ENCODE measurements around the gene CNRIP1. TPM values are rescaled to one million over a fixed set of nuclear protein-coding genes. Genes with fewer than 3 reads are reported as not detected.

CNRIP1 gene
- total RNA-seq, 1 experiment from 2014 or later: 69.7 TPM

DNA sequence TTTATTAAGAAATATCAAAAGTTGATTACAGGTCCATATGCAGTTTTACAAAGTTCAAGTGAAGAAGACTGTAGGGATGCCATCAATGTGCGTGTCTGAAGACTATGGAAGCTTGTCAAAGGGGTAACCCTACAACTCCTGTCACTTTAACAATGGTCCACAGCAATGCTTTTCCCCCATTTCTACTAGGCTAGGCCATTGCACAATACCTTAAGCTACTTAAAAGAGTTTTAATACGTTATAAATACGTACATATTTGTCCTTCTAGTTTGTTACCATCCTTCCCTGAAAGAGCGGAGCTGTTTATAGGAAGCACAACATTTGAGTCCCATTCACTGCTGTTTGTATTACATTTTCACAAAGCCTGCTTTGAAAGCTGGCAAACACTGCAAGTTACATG is 26.7 kb downstream of the CNRIP1 start:
- no peak for DNase-seq (ENCODE audit: low read depth)

DNA sequence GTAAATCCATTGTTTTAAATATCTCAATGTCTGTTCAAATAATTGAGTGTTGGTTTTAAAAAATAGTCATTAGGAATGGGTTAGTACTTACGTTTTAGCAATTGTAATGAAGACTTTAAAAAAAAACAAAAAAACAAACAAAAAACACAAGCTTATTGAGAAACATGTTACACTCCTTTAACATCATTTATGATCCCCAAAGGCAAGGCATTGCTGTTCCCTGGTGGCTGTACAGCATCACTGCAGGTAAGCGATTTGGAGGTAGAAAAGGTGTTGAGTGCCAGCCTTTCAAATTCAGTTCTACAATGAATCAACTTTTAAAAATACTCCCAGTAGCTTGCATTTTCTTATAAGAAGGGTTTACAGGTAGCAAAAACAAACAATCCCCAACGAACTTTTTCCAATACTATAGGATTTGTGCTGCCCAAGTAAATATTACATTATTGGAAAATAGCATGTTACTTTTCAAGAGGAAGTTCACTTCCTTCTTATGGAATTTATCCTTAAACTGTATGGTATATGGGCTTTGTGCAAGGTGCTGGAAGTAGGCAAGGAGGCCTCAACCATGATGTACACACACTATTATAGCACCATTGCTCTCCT is 27.5 kb downstream of the CNRIP1 start:
- DNase-seq (ENCODE audit: low read depth): no peak

DNA sequence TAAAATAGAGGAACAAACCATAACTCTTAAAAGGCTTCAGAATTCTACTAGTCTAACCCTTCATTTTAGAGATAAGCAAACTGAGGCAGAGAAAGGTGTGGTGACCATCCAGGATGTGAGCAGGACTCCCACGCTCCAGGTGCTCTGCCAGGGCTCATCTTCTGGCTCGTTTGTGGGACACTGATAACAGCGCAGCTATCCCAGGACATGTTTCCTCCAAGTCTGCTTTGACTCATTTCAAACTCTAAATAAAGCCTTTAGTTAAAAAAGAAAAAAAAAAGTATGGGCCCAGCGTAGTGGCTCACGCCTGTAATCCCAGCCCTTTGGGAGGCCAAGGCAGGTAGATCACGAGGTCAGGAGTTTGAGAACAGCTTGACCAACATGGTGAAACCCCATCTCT is 28.4 kb downstream of the CNRIP1 start:
- DNase-seq (ENCODE audit: low read depth): no peak

DNA sequence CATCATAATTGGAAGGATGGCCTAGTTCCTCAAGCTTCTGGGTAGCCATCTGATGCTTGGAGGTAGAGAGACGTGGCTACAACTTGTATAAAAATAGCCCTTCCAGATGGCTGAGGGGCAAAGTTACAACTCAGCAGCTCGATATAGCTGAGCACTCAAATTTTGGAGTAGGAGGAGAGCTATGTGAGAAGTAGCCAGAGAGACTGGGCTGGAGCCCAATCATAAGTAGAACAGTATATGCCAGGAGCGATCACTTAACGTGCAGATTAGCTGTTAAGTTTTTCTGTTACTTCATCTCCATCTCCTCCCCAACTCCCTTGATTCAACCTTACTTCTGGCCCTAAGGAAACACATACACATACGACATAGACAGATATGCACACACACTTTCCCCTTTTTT is 28.8 kb downstream of the CNRIP1 start:
- no peak for DNase-seq (ENCODE audit: low read depth)

DNA sequence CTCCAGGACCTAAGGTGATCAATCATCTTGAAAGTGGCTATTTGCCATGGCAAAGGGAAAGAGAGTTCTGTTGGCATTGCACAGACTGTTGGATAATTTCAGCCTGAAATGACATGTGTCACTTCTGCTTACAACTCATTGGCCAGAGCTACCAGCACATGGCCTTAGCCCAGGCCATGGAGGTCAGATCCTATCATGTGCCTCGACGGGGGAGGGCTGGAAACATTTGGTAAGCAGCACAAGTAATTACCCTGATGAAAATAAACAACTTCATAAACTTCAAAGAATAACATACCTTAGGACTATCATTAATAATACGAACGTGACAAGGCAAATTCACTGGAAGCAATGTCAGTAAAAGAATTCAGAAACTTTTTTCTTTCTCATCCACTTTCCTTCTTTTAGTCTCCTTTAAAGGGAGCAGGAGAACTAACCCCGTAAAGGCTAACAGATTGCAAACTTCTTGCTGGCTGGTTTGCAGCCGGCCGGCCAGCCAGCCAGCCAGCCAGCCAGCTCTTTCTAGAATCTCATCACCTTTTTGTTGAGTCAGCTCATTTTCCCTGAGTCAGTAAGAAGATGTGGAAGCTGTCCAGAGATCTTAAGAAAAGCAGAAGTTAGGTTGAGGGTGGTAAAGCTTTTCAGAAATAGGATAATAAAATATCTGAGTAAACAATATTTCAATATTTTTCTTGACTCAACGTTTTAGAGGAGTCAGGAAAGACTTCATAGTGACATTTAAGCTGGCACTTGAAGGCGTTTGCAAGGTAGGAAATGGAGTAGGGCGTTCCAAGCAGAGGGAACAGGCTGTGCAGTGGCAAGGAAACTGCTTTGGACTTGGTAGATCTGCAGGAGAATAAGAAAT is 31.9 kb downstream of the CNRIP1 start:
- no peak for DNase-seq (ENCODE audit: low read depth)

DNA sequence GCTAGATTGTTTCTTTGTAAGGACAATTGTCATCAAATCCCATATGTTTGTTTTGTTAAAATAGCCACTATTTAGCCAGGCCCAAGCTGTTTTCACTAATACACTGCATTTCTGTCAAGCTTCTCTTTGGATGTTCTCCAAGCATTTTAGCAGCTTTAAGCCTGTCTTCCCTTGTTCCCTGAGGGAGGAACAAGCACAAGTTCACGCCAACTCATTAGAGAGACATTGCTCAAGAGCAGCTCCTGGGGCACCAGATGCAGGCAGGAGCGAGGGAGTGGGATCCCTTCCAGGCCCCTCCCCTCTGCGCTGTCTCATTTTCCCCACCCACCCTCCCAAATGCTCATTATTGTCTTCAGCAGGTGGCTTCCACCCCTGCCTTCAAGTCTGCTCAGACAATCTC is 34.9 kb downstream of the CNRIP1 start:
- no peak for DNase-seq (ENCODE audit: low read depth)

DNA sequence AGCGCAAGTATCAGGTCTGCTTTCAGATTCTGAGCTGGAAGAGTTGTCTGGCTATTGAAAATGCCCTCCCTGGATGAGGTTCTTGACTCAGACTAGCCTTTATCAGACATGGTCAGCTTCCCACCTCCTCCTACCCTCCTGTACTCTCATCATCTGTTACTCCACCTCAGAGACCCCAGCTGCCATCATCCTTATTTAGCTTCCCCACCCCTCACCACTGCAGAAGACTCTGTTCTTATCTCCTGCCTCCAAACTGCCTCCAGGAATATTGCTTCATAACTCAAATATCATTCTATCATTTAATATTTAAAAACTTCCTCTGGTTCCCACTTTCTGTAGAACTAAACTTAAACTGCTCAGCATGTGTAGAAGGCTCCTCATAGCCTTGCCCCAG is 36.3 kb downstream of the CNRIP1 start:
- no peak for DNase-seq (ENCODE audit: low read depth)

DNA sequence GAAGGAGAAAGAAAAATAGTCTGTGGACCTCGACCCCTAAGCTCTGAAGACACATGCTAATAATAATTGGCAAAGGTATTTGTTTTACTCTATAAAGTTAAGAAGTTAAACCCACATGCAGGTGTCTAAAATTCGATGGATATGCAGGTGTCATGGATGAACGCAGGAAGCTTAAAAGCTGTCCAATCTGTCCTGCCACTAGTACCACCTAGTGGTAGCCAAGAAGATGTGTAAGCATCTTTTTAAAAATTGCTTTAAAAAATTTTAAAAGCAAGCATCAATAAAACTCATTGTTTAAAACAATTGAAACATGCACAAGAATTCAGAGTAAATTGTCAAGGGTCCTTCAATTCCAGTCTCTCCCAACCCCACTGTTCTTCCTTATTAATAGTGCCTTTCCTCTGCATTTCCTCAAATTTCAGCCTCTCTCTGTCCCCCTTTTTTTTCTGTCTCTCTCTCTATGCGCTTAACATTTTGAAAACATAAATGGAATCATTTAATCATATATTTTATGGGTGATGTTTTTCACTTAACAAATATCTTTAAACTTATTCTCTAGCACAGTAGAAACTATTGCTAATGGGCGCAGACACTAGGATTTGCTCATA is 36.8 kb downstream of the CNRIP1 start:
- no peak for DNase-seq (ENCODE audit: low read depth)

DNA sequence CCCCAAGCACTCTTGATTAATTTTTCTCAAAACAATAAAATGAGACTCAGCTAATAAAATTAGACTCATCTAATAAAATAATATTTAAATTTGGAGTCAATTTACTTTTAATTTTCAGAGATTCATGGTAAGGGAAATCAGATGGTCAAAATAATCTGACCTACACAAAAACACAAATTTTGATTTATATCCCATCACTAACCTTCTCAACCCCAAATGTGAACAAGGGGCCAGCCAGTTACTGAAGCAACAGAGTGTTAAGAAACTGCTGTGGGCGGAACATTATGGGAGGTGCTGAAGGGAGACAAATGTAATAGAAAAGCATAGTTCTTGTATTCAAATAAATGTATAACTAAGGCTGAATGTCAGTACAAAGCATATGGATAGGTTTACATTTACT is 39.0 kb downstream of the CNRIP1 start:
- DNase-seq (ENCODE audit: low read depth): no peak

DNA sequence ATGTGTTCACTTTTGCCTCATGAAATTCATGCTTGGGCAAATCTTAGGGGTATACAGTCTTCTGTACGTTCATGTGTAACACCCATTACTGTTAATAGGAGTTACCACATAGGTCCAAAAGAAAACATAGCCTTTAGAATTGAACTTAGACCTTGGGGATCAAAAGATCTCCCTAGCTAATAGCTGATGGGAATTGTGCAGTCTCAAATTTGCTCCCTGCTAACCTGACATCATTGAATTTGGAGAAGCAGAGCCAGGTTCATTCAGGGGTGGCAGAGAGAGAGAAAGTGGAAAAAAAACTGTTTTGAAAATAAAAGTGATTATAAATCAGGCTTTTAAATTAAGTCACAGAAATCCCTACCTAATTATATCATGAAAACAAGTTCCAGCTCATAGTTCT is 39.4 kb downstream of the CNRIP1 start:
- no peak for DNase-seq (ENCODE audit: low read depth)

DNA sequence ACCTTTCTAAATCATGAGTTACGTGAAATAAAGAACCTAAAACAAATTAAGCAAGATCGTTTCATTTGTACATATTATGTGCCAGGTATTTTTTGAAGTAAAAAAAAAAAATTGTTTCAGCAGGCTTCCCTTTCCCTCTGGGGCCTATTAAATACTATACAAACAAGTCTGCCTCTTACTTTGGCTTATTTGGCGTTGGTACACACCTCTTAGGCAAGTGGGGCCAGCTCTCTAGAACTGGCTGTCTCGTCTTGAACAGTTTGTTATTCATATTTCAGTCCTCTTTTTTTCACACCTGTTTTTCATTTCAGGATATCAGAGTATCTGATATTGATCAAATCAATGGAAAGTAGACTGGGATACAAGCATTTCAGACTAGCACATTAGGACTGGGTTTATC is 40.1 kb downstream of the CNRIP1 start:
- no peak for DNase-seq (ENCODE audit: low read depth)

DNA sequence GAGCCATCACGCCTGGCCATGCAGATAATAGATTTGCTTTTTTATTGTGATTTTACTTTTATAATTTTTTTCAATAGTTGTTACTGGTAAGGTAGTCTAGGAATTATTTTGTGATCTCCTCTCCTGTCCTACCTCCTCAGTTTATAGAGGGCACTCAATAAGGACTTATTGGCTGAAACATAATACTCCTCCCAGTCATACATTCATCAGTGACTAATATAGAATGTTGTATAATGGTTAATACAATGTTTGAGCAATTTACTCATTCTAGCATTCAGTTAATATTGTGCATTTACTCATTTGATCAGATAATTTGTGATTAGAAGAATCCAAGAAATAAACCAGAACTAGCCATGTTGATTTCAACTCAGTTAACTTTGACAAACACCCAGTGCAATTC is 41.6 kb downstream of the CNRIP1 start:
- no peak for DNase-seq (ENCODE audit: low read depth)

DNA sequence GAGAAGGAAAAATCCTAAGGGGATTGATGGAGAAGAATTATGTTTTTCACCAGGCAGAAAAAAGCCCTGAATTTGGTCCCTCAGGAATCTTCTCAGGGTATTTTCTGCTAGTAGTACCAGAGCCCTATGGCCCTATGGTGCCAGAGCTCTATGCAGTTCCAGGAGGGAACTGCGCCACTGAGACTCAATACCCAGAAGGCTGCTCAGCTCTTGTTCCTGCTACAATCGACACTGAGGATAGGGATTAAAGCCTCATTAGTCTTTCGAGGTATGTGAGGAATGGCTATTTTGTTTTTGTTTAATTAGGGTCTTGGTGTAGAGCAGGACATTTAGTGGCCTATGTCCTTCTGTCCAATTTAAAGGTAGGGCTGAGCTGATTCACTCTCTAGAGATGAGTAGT is 45.7 kb downstream of the CNRIP1 start:
- no peak for DNase-seq (ENCODE audit: low read depth)

DNA sequence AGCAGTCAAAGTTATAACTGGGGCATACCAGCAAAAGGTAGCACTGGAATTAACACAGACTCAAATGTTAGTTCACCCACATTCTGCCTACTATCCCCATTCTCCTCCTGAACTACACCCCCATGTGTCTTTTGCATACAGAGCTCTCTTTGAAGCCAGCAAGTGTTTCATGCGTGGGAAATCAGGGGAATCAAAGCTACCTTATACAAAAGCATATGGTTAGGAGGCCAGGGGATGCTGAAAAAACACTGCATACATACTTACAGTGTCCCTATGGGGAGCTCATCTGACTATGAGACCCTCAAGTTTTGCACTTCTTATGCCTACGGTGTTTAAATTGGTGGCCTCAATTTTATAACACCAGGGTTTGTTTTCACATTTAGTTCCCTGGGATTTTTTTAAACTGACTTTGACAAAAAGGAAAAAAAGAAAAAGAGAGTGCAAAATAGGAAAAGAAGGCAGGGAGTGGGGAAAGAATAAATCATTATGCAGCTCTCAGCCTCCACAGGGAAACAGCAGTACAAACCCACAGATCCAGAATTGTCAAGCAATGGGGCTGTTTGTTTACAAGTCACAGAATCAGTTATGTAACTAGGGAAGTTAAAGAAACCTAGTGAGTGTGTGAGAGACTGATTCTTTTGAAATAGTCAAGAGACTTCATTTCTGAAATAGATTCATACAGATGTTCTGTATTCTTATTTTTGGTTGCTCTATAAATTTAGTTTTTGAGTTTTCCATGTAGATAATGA is 47.3 kb downstream of the CNRIP1 start:
- no peak for DNase-seq (ENCODE audit: low read depth)

DNA sequence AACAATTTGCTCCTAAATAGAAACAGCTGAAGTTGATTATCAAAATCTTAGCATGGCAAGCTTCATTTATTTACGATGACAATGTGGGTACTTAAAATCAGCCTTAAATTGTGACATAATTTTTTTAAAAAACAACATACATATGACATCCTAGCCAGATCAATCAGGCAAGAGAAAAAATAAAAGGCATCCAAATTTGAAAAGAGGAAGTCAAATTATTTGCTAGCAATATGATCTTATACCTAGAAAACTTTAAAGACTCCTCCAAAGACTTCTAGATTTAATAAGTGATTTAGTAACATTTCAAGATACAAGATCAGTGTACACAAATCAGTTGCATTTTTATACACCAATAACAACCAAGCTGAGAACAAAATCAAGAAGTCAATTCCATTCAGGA is 53.1 kb downstream of the CNRIP1 start:
- no peak for DNase-seq (ENCODE audit: low read depth)

DNA sequence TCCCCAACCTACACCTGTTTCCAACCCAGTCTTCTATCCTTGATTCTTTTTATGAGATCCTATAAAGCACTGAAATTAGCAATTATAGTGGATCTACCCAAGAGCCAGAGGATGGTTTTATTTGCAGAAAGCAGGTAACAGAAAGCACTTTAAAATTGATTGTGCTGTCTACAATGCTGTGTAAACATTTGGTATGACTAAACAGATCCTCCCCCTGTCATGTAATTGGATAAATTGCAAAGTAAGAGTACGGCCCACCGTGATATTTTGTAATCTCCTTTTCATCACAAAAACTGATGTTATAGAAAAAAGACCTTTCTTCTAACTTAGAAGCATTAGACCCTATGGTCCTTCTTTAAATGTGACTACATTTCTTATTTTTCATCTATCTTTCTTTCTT is 56.1 kb downstream of the CNRIP1 start:
- no peak for DNase-seq (ENCODE audit: low read depth)

DNA sequence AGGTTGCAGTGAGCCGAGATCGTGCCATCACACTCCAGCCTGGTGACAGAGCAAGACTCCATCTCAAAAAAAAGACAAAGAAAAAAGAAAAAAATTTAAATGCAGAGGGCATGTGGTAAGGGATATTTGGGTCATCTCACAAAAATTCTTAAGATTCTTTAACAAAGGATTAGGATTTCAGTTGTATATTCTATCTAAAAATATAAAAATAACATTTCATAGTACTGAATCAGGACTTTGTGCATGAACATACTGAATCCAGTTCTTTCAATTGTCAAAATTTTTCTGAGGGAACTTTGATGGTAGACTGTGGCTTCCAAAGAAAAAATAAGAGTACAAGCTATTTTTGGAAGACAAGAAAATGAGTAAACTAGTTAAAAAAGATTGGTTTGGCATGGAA is 60.9 kb downstream of the CNRIP1 start:
- DNase-seq (ENCODE audit: low read depth): no peak

DNA sequence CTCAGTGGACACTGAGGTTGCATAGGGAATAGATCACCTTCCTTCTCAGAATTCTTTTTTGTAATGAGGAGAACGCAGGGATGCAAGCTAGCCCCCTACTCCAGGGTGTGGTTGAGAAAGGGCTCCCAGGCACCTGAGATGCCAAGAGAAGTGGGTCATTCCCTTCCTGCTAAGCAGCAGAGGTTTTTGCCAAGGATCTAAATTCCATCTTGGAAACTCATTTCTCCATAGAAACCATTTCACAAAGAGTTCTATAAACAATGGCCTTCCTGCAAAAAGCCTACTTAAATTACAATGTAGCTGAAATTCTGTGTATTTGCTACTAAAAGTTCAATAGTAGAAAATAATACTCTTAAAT is 63.7 kb downstream of the CNRIP1 start:
- DNase-seq (ENCODE audit: low read depth): peak; percentile 51

DNA sequence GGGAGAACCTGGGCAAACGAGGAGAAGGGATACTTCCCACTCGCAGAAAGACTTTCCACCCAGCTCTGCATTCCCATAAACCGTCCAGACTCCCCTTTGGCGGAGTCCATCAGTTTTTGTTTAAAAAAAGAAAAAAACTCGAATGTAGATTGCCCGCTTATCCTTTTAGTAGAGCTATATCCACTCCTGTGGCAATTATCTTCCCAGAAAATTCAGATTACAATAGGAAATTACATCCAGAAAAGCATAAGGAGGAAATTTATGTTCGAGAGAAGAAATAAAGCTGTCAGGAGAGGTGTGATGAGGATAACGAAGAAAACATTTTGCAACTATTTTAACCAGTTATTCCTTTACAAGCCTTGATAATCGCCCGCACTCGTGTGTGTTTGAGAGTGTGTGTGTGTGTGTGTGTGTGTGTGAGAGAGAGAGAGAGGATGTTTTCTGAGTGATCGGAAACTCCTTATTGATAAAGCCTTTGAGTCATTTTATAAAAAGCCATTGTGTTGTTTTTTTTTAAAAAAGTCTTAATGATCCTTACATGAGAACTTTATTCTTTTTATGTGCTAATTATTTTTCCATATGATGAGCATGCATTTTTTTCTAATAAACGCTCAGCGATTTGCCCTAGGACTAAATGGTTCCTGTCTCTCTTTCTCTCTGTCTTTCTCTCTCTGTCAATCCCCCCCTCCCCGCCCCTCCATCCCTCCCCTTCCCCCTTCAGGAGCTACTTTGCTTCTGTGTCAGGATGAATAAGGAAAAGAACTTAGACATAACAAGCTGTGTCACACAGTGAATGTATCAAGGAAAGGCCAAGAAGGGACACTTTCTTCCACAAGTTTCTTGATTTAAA is 66.3 kb downstream of the CNRIP1 start:
- peak; percentile 48 for DNase-seq (ENCODE audit: low read depth)

DNA sequence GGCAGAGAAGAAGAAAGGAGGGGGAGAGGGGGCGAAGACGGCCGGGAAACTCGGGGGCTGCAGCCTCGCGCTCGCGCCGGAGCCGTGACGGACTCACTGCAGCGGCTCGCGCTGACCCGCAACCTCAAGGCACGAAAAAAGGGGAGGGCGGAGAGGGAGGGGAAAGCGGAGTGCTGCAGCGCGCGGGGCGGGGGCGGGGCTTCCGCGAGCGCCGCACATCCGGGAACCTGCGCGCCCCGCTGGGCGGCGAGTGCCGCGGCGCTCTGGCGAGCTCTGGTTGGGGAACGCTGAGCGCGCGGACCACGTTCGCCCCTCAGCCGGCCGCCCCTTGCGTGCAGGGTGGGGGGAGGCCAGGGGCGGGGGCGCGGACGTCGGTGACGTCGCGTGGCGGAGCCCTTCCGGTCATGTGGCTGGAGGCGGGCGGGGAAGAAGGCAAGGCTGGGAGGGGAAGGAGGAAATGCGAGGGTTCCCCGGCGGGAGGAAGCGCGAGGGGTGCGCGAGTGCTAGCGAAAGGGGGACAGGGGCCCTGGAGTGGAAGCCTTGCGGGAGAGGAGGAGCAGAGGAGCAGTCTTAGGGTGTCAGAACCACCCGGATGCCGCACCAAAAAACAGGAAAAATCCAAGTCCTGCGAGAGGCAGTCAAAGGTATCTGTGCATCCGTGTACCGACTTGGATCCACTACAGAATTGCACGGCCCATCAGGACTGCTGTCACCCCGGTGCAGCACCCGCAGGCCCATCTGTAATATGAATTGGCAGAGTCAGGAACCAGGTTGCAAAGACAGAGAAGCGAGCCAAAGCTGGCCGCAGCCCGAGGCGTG is 67.1 kb downstream of the CNRIP1 start, which contains the start of gene PPP3R1:
TSS of gene PPP3R1 (minus strand) at position 133 of the 819 bp plus-strand sequence. CDS start 405 bp downstream, outside the sequence.
- peak; percentile 91 for DNase-seq (ENCODE audit: low read depth)
